GM12878 (cell line): ENCODE data around the gene TNIP2. TPM values are rescaled to one million over a fixed set of nuclear protein-coding genes. Genes with fewer than 3 reads are reported as not detected.

ENCODE experiments used
- ATAC-seq: fragments of 200-7000 bp; cut with Tn5 transposase; 3 replicates; pipeline ENCODE4 v1.9.1; 2020; ENCODE audit warnings: mild to moderate bottlenecking, moderate library complexity
- BruUV-seq: library from RNA; stranded (reverse); fragments of 400-500 nt; replicated peaks from 2 replicates; lab custom pipeline; 2021; lab: Mats Ljungman, UMichigan
- CTCF ChIA-PET: fragments of 300-600 bp; sonication (Branson Sonifier 250); formaldehyde crosslinking; extraction: SDS; loops from one replicate; lab custom pipeline; 2021; ENCODE audit warnings: inconsistent platforms; lab: Yijun Ruan, JAX
- POLR2A ChIA-PET: fragments of 350-600 bp; formaldehyde crosslinking; extraction: SDS; loops from one replicate; lab custom pipeline; 2021; ENCODE audit warnings: inconsistent platforms; lab: Charles Lee
- RAD21 ChIA-PET: fragments of 300-600 bp; sonication (Branson Sonifier 250); formaldehyde crosslinking; loops from one replicate; lab custom pipeline; 2023; ENCODE audit warnings: antibody characterized with exemption; ENCODE audit not compliant: unreplicated experiment; lab: Charles Lee
- SMC1A ChIA-PET: fragments of 300-600 bp; sonication (Branson Sonifier 250); formaldehyde crosslinking; loops from one replicate; lab custom pipeline; 2023; ENCODE audit not compliant: unreplicated experiment, uncharacterized antibody; lab: Charles Lee
- DNase-seq: peaks from one replicate; pipeline ENCODE4 v3.0.0-alpha.2; 2011; ENCODE audit warnings: low read depth, low spot score
- FAIRE-seq: peaks from 3 replicates; lab custom pipeline; 2011; peaks lifted over from hg19 to GRCh38; lab: Jason Lieb, UNC
- H2AFZ ChIP-seq: 2 replicates; pipeline ENCODE4 v1.6.0; 2011; ENCODE audit warnings: low read depth, low read length, control low read depth; ENCODE audit not compliant: control insufficient read depth
- H3K27ac ChIP-seq: 2 replicates; pipeline ENCODE4 v1.5.1; 2011; ENCODE audit warnings: control low read depth; ENCODE audit not compliant: control insufficient read depth, insufficient read depth
- H3K27me3 ChIP-seq, 2 experiments: replicated peaks in 1 of 2; 2 replicates each; pipeline versions ENCODE4 v1.6.0 to v1.6.1; 2011; ENCODE audit warnings: low read length in 1 of 2; ENCODE audit not compliant: control insufficient read depth in 2 of 2, insufficient read depth in 2 of 2
- H3K36me3 ChIP-seq, 2 experiments: 2 replicates each; pipeline ENCODE4 v1.5.1; 2011; ENCODE audit warnings: low read length in 1 of 2; ENCODE audit not compliant: control insufficient read depth in 2 of 2, insufficient read depth in 2 of 2
- H3K4me1 ChIP-seq: 2 replicates; pipeline ENCODE4 v1.6.1; 2011; ENCODE audit warnings: mild to moderate bottlenecking, low read length, moderate library complexity, mixed read lengths; ENCODE audit not compliant: control insufficient read depth, insufficient read depth
- H3K4me2 ChIP-seq: 2 replicates; pipeline ENCODE4 v1.6.0; 2011; ENCODE audit warnings: control low read depth; ENCODE audit not compliant: control insufficient read depth, insufficient read depth
- H3K4me3 ChIP-seq: fragments of 200-600 bp; sonication (generic); 2 replicates; pipeline ENCODE4 v1.5.1; 2016
- H3K79me2 ChIP-seq: 2 replicates; pipeline ENCODE4 v1.6.0; 2011; ENCODE audit warnings: low read length; ENCODE audit not compliant: control insufficient read depth, insufficient read depth
- H3K9ac ChIP-seq: 2 replicates; pipeline ENCODE4 v1.8.0; 2011; ENCODE audit warnings: low read length, control low read depth, mixed read lengths; ENCODE audit not compliant: control insufficient read depth, insufficient read depth
- H3K9me3 ChIP-seq: replicated peaks from 3 replicates; pipeline ENCODE4 v1.5.1; 2011; ENCODE audit warnings: mild to moderate bottlenecking, low read length; ENCODE audit not compliant: control insufficient read depth, insufficient read depth
- H4K20me1 ChIP-seq: 2 replicates; pipeline ENCODE4 v1.6.0; 2011; ENCODE audit not compliant: control insufficient read depth, insufficient read depth
- ETV6 ChIP-seq, 2 experiments: fragments of 450-650 bp in 1 of 2; IDR thresholded peaks in 1 of 2; conservative IDR thresholded peaks in 1 of 2; 2 replicates each; pipeline ENCODE4 v1.6.1; 2014; ENCODE audit warnings: antibody characterized with exemption in 1 of 2, borderline replicate concordance in 1 of 2, low read depth in 1 of 2, mild to moderate bottlenecking in 1 of 2, moderate library complexity in 1 of 2
- TAF1 ChIP-seq: IDR thresholded peaks from 2 replicates; pipeline ENCODE4 v1.6.1; 2011; ENCODE audit warnings: mild to moderate bottlenecking, low read depth, low read length, borderline replicate concordance
- WGBS: methylation state at CpG from one replicate; pipeline ENCODE4 v1.1.6; 2016; ENCODE audit warnings: low lambda C conversion rate; ENCODE audit not compliant: insufficient replicate concordance, insufficient coverage; ENCODE audit errors: missing lambda C conversion rate; 5-methylcytosine and 5-hydroxymethylcytosine counted together
- in situ Hi-C: fragments of 300-500 bp; cut with MboI; formaldehyde crosslinking; loops from 9 replicates; pipeline ENCODE4 v1.14.3; 2018; ENCODE audit warnings: mixed read lengths
- intact Hi-C: fragments of 100-400 bp; cut with micrococcal nuclease; formaldehyde crosslinking; loops from one replicate; pipeline ENCODE4 v1.14.2; 2022; ENCODE audit not compliant: unreplicated experiment
- polyA plus RNA-seq, 11 experiments: library from polyadenylated mRNA; depleted of rRNA in 4 of 11; unstranded in 6 of 11; stranded (reverse) in 5 of 11; fragments of >200 nt; fragmentation: Nextera tagmentation in 4 of 11; fragmentation: Illumina TruSeq in 1 of 11; extraction: Ambion mirVana in 4 of 11; extraction: Trizol in 1 of 11; gene quantifications; 1 replicate in 1 of 11; 2 replicates in 10 of 11; pipeline versions ENCODE4 v1.2.1 to v1.2.3, GENCODE V29; 2011 to 2016; ENCODE audit warnings: inconsistent platforms in 2 of 11, missing spikeins in 2 of 11, low read depth in 1 of 11
- total RNA-seq, 4 experiments: library from RNA; depleted of rRNA in 3 of 4; stranded (reverse); fragments of >200 nt in 3 of 4; fragmentation: Illumina TruSeq in 1 of 4; extraction: Trizol in 1 of 4; gene quantifications; 2 replicates each; pipeline versions ENCODE4 v1.2.1 to v1.2.3, GENCODE V29; 2013 to 2021
- TF ChIP-seq, protein P1 (sequence below): IDR thresholded peaks from 2 replicates; pipeline ENCODE4 v1.6.1; 2012; ENCODE audit warnings: improper control_type of control experiment, low read depth, low read length; ENCODE audit not compliant: insufficient replicate concordance

The TNIP2 gene
- total and polyA plus RNA-seq, 10 of the 15 experiments (the other 5 are each of a cell fraction or from before 2014, with no cell fraction given), result 1.4 to 64.9 (median 45.5) TPM

DNA sequence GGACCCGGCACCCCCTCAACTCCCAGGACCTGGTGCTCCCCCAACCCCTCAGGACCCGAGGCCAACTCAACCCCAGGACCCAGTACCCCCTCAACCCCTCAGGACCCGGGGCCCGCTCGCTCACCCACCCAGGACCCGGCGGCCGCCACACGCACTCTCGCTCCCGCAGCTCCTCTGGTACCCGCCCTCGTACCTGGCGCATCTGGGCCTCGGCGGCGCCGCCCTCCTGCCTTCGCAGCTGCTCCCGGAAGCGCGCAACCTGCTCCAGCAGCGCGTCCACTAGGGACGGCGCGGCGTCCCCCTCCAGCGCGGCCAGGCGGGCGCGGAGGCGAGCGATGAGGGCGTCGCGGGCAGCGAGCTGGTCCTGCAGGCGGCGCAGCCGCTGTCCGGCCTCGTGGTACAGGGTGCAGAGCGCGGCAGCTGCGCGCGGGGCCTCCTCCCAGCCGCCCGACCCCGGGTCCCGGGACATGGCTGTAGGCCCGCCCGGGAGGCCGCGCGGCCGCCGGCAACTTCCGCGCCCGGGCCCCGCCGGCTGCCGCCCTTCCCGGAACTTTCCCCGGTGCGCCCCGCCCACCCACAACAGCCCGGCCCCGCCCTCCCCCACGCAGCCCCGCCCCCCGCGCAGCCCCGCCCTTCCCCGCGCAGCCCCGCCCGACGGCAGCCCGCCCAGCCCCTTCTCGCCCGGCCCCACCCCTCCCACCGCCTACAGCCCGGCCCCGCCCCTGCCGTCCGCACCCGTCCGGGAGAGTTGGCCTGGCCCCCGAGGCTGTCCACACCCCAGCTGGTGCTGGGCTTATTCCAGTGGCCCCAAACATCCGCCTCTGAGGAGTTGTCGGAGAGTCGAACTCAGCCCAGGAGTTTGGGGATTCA lies at the start of gene TNIP2 (continued):
- TF ChIP-seq, protein P1, sequence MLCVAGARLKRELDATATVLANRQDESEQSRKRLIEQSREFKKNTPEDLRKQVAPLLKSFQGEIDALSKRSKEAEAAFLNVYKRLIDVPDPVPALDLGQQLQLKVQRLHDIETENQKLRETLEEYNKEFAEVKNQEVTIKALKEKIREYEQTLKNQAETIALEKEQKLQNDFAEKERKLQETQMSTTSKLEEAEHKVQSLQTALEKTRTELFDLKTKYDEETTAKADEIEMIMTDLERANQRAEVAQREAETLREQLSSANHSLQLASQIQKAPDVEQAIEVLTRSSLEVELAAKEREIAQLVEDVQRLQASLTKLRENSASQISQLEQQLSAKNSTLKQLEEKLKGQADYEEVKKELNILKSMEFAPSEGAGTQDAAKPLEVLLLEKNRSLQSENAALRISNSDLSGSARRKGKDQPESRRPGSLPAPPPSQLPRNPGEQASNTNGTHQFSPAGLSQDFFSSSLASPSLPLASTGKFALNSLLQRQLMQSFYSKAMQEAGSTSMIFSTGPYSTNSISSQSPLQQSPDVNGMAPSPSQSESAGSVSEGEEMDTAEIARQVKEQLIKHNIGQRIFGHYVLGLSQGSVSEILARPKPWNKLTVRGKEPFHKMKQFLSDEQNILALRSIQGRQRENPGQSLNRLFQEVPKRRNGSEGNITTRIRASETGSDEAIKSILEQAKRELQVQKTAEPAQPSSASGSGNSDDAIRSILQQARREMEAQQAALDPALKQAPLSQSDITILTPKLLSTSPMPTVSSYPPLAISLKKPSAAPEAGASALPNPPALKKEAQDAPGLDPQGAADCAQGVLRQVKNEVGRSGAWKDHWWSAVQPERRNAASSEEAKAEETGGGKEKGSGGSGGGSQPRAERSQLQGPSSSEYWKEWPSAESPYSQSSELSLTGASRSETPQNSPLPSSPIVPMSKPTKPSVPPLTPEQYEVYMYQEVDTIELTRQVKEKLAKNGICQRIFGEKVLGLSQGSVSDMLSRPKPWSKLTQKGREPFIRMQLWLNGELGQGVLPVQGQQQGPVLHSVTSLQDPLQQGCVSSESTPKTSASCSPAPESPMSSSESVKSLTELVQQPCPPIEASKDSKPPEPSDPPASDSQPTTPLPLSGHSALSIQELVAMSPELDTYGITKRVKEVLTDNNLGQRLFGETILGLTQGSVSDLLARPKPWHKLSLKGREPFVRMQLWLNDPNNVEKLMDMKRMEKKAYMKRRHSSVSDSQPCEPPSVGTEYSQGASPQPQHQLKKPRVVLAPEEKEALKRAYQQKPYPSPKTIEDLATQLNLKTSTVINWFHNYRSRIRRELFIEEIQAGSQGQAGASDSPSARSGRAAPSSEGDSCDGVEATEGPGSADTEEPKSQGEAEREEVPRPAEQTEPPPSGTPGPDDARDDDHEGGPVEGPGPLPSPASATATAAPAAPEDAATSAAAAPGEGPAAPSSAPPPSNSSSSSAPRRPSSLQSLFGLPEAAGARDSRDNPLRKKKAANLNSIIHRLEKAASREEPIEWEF, result no peak
- peak; percentile 58; the same call in 1 of the 2 replicates for TF ChIP-seq TAF1
- TF ChIP-seq, all 136 proteins: peak for 34

DNA sequence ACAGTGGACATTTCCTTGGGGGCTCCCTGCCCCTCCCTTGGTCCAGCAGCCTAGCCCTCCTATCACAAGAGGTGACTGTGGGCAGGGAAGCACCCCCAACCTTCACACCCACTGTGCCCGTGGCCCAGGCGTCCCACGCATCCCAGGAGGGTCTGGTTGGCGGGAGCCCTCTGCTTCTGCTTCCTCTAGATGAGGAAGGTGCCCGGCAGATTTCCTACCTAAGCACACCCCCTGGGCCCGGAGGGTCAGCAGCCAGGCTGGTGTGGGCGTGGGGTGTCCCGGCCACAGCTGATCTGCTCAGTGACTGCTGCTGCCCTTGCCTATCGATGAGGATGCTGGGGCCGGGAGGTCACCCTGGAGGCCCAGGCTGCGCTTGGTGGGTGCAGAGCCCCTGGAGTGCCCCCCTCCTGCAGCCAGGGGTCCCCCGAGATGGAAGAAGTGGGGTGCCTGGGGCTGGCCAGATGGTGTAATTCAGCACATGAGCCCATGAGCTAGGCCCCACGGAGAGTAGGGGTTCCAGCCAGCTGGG lies 48.9 kb upstream of the TNIP2 start:
- Histone ChIP-seq H3K36me3 (no peaks in the 10 kb centered on the region; a peak in 2 of 4 replicates), H4K20me1 (no peaks in the 10 kb centered on the region), H2AFZ (no peak overlapping the region), H3K9ac (no peak overlapping the region), H3K9me3 (no peaks in the 10 kb centered on the region), H3K79me2 (peaks cover 30% of the 10 kb centered on the region), H3K4me1 (peaks cover 44% of the 10 kb centered on the region), H3K4me2 (peak overlapping the region; percentile 11; the same call in 1 of the 2 replicates), H3K27ac (no peak overlapping the region), H3K4me3 (no peak overlapping the region), H3K27me3 (no peaks in the 10 kb centered on the region)
- 66% methylated on average over 12 of the region's 13 CpGs for WGBS
- DNase-seq (no peak), FAIRE-seq (no peak), ATAC-seq (no peak)
- intact Hi-C loops (no loop called here), in situ Hi-C loops (no loop called here)
- no TSS peak for BruUV-seq
- TF ChIP-seq ETV6 (conservative IDR thresholded peaks at IDR 0.05 in 1 of 2, IDR thresholded peaks at IDR 0.05 in 1 of 2; ENCODE audit: borderline replicate concordance in 1 of 2, low read depth in 1 of 2), result no peak
- ChIA-PET SMC1A (interaction anchor here (1.1 kb wide), 1 partner anchor 40 kb away, joined by 3 read pairs; no protein-coding TSS in a partner anchor), POLR2A (interaction anchor here (1.5 kb wide), 1 partner anchor 9 kb away, joined by 3 read pairs; no protein-coding TSS in a partner anchor), RAD21 (interaction anchor here (0.6 kb wide), 1 partner anchor 60 kb away, joined by 3 read pairs; no protein-coding TSS in a partner anchor), CTCF (interaction anchor here (0.7 kb wide), 1 partner anchor 51 kb away, joined by 3 read pairs; no protein-coding TSS in a partner anchor)
